Esophagus muscularis mucosa (tissue), 3 donors: ENCODE results near the gene ACAP3.

Experiments used
- POLR2A ChIP-seq: fragments of 450-650 bp; IDR thresholded peaks from one replicate; pipeline ENCODE4 v1.6.1; 2017; ENCODE audit warnings: antibody characterized with exemption, moderate library complexity, mild to moderate bottlenecking, low read depth
- POLR2AphosphoS5 ChIP-seq, 2 donors: sonication (generic); formaldehyde crosslinking; IDR thresholded peaks; one replicate each; pipeline ENCODE4 v1.6.1; 2017; ENCODE audit warnings: antibody characterized with exemption in 2 of 2
- TF ChIP-seq, protein P1 (sequence below), 3 experiments: fragments of 200-600 bp in 2 of 3; fragments of 450-650 bp in 1 of 3; sonication (generic) in 2 of 3; IDR thresholded peaks; one replicate each; pipeline ENCODE4 v1.5.1; 2017 to 2019; ENCODE audit warnings: antibody characterized with exemption in 3 of 3, mild to moderate bottlenecking in 2 of 3, moderate library complexity in 1 of 3

DNA sequence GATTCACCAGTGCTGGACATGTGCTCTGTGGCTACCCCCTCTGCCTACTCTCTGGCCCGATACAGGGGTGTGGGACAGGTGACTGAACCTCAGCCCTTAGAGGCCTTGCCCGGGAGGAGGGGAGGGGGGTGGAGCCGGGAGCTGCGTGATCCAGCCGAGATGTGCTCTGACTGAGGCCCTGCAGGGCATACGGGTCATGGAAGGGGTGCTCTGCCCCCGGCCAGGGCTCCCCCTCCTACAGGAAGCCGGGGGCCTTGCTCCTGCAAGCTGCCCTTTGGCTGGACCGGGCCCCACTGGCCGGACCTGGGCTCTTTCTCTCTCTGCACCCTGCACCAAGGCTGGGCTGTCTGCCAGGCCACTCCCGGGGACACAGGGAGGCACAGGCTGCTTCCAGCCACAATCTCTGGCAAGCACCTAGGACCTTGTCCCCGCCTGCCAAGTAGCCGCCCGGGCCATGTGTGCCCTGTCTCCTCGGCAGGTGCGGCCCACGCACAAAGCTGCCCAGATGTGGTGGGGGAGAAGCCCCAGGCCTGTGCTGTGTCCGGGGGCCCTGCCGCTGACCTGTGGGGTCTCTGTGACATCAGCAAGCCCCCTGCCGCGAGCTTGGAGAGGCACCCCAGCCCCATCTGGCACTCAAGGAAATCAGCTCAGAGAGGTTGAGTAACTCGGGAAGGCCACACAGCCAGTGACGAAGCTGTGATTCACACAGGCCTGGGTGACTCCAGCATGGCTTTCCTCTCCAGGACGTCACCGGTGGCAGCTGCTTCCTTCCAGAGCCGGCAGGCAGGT is 26.0 kb downstream of the ACAP3 start:
- TF ChIP-seq, protein P1, sequence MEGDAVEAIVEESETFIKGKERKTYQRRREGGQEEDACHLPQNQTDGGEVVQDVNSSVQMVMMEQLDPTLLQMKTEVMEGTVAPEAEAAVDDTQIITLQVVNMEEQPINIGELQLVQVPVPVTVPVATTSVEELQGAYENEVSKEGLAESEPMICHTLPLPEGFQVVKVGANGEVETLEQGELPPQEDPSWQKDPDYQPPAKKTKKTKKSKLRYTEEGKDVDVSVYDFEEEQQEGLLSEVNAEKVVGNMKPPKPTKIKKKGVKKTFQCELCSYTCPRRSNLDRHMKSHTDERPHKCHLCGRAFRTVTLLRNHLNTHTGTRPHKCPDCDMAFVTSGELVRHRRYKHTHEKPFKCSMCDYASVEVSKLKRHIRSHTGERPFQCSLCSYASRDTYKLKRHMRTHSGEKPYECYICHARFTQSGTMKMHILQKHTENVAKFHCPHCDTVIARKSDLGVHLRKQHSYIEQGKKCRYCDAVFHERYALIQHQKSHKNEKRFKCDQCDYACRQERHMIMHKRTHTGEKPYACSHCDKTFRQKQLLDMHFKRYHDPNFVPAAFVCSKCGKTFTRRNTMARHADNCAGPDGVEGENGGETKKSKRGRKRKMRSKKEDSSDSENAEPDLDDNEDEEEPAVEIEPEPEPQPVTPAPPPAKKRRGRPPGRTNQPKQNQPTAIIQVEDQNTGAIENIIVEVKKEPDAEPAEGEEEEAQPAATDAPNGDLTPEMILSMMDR (IDR thresholded peaks at IDR 0.05), result no peak
- TF ChIP-seq POLR2A, result no peak
- no peak for TF ChIP-seq POLR2AphosphoS5 (IDR thresholded peaks at IDR 0.05)
